ENCODE data around the gene PRB2.
"Not testable (repeated sequence)": the region's sequence is repeated elsewhere in the genome, so short reads cannot be mapped to it uniquely, and the experiment has no call there.

PRB2 gene

DNA sequence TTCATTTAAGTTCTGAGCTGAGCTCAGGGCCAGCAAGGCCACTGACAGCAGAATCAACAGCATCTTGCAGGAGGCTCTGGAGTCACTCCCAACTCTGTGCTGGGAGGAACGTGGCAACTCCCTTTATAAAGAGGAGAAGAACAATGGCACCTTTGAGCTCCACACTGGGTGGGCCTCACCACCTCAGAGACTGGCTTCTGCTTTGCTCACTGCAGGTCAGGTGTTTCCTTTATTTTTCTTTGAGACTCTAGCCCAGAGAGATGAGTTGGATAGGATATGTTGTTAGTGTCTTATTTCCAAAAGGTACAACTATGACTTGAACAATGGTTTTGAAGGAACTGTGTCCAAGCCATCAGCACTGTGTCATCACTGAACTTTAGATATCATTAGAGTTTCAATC is at the start of gene PRB2:
Gene PRB2 (minus strand): TSS at position 101 of the 400 bp plus-strand sequence. CDS start 38 bp downstream, at position 63.
- not testable (repeated sequence) for DNase-seq

DNA sequence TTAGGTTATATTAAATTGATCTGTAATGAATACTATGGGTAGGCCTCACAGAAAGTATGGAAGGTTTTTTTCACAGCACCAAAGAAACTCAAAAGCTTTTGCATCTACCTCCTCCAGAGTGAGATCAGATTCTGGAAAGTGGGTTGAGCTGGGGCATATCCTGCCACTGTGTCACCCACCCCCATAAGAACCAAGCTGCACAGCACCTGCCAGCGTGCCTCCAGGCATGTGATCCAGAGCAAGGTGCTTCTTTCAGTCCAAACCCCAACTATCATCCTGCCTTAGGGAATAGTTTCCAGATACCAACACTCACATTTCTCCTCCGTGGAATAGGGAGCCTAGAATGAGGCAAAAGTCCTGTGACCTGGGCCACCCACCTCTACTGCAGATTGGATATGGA is 42.6 kb upstream of the PRB2 start:
- no peak for DNase-seq

DNA sequence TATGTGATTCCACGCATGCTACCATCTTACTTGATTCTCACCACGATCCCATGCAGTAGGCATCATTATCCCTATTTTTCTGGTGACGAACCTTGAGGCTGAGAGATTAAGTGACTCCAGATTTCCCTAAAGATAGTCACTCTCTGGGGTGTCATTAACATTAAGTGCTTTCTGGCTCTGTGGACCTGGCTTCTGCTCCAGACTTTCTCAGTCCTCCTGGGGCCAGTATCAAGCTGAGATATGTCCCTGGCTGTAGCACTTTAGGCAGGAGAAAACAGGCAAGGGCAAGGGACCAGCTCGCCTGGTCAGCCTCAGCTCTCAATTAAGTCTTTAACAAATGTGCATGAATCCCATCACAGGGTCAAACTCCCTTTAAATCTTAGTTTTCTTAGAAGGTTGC is 38.3 kb upstream of the PRB2 start:
- DNase-seq: no peak

DNA sequence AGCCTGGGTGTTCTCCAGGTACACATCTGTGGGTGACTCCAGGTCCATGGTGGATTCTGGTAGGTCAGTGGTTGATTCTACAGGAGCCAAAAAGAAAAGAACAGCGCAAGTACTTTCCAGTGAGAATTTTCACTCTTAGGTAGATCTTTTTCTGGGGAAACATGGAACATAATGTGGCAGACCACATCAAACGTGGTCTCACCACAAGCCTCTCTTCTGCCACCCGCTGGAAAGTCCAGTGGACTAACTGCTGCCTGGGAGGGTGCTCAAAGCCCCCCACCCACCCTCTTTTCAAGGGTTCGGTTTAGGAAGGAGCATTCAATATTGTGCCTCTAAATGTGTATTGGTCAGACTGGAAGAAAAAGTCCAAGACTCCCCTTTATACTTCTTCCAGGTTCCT is 36.1 kb upstream of the PRB2 start:
- no peak for DNase-seq

DNA sequence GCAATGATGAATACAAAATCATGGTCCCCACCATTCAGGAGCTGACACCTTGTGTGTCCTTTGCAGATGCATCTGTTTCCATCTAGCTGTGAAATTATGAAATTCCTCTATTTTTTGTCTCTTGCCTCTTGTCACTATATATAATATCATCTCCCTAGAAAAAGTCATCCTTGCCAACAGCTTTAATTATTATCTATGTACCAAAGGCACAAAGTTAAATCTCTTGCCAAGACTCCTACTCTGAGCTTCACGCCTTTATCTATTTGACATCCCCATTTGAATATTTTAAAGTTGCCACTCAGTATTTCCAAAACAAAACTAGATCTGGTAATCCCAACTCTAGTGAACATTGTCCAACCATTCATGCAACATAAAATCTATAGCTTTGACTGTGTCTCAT is 32.0 kb upstream of the PRB2 start:
- DNase-seq: no peak

DNA sequence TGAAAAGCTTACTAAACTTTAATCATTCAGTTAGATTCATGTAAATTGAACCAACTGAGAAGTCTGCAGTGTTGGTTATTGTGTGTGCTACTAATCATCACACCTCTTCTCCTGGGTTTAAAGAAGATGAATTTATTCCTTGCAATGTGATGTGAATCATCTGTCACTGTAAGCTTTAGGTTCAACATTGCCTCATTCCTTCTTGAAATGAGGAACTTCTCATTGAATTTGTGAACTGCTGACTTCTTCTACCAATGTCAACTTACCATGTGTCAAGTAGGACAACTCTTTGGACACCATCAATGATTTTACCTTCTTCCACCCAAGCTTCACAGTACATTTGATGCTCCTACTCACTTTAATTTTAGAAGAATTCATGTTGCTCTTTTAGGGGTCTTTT is 17.4 kb upstream of the PRB2 start:
- no peak for DNase-seq

DNA sequence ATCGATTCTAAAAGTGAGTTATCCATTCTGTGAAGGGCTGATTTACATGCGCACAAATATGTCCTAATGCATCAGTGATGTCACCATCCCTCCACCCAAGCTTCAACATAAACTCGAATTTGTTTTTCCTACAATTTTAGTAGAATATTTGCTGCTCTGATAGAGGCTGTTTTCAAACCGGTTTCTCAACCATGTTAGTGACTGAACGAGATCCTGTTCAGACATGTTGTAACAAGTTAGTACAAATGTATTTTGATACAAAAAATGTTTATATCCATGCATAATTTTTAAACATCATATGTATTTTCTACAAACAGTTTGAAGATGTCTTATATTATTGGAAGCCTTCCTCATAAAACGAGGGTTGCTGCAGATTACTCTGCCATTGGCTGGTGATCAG is 12.7 kb upstream of the PRB2 start:
- DNase-seq: no peak

DNA sequence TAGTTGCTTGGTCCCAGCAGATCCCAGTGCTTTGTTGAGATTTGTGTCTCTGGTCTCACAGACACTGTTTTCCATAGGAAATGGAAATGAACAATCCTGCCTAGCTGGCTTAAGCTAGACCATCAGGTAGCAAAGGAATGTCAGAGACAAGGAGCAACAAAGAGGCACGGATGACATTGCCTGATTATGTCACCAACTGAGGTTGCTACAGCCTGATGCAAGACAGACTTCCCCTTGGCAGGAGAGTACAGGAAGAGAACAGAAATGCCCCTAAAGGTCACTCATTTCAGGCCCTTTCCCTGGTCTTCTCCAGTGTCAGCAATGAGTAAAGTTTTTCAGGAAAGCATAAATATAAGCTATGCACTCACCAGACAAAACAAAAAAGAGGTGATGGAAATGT is 2.0 kb upstream of the PRB2 start:
- DNase-seq: no peak

DNA sequence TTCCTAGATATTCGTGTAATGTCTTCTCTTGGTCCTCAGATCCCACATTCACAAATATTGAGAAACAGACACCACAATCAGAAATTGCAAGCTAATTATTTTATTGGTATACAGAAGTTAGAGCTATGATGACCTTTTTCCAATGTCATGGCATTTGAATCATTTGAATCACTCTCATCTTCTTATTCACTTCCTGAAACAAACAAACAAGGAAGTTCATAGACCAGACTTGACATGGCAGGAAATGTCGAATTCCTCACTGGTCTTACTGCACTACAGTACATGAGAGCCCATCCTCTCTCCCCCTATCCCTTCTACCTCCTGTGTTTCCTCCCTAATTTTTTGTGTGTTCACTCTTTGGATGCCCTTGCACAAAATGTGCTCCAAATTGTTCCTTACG is 3.9 kb downstream of the PRB2 start:
- not testable (repeated sequence) for DNase-seq

DNA sequence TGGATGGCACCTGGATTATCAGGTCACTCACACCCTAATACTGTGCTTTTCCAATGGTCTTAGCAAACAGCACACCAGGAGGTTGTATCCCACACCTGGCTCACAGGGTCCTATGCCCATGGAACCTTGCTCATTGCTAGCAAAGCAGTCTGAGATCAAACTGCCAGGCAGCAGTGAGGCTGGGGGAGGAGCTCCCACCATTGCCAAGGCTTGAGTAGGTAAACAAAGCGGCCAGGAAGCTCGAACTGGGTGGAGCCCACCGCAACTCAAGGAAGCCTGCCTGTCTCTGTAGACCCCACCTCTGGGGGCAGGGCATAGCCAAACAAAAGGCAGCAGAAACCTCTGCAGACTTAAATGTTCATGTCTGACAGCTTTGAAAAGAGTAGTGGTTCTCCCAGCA is 17.9 kb downstream of the PRB2 start:
- not testable (repeated sequence) for DNase-seq

DNA sequence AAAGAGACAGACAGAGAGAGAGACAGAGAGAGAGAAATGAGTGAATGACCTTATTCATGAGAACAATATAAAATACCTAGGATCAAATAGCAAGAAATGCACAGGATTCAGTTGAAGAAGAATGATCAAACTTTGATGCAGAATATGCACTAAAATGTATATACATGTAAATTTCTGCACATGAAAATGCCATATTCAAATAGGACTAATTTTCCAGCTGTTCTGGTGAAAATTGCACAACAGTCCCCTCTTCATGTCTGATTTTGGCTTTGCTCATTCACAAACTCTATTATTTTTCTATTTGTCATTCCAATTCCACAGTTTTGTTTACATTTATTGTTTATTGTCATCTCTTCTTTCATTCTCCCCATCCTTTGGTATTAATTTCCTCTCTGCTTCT is 34.2 kb downstream of the PRB2 start:
- no peak for DNase-seq

DNA sequence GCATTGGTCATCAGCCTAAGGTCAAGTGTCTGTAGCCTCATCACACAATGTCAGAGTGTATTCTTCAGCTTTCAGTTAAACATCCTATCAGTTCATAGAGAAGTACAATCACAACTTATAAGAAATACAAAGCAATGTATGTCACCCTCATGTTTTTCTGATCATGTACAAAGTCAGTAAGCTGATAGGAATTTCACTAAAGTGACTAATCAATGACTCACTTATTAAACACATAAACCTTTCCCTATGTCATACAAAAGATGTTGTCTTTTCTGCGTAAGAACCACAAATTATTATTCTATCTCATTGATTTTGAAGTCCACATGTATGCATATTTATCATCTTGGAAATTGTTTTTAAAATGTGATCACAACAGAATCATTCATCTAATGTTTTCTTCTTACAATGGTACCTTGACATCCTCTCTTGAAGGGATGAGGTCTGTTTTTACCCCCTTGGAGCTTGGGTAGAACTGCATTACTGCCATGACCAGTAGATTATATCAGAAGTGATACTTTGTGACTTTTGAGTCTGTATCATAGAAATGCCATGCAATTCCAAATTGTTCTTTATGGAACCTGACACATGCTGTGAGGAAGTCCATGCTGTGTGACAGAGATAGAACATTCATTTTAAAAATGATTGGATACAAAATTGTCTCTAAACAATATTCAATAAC is 35.0 kb downstream of the PRB2 start:
- not testable (repeated sequence) for DNase-seq

DNA sequence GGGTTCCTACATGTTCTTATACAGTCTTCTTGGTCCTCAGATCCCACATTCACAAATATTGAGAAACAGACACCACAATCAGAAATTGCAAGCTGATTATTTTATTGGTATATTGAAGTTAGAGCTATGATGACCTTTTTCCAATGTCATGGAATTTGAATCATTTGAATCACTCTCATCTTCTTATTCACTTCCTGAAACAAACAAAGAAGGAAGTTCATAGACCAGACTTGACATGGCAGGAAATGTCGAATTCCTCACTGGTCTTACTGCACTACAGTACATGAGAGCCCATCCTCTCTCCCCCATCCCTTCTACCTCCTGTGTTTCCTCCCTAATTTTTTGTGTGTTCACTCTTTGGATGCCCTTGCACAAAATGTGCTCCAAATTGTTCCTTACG is 43.6 kb downstream of the PRB2 start:
- DNase-seq: not testable (repeated sequence)

DNA sequence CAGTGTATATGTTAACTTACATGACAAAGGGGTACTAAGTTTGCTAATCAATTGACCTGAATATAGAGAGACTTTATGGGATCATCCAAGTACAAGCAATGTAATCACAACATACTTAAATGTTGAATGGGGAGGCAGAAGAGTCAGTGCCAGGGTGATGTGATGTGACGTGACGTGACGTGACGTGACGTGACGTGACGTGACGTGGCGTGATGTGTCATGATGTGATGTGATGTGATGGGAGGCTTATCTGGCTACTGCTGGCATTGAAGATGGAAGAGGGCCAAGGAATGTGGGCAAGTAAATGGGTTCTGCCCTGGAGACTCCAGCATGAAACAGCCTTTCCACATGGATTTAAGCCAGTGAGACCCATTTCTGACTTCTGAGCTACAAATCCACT is 46.9 kb downstream of the PRB2 start:
- DNase-seq: no peak

DNA sequence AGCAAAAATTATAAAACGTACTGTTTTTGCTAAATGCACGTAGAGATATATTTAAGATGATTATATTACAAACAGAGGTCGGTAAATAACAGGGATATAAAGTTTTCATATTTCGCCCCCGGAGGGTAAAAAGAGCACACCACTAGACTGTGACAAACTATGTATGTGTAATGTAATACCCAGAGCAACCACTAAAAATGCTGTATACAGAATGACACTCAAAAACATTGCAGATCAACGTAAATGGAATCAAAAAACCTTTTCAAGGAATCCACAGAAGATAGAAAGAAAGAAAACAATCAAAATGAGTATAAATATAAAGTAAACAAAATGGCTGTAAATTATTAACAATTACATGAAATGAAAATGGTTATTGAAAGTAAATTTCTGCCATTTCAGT is 47.6 kb downstream of the PRB2 start:
- no peak for DNase-seq

DNA sequence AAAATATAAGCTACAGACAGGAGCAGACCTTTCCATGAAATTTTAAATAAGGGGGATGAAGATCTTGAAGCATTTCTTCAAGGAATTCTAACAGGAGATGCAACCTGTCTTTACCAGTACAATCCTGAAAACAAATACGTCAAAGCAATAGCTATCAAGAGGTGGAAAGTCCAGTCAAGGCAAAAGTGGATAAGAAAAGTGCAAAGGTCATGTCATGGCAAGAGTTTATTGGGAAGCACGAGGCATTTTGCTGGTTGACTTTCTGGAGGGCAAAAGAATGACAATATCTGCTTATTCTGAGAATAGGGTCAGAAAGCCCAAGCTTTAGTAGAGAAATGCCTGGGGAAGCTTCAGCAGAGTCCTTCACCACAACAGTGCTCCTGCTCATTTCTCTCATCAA is 50.9 kb downstream of the PRB2 start:
- no peak for DNase-seq
